Progenitor cell of endocrine pancreas (in vitro differentiated cells): ENCODE results near the gene BCDIN3D. TPM values are rescaled to one million over a fixed set of nuclear protein-coding genes. Genes with fewer than 3 reads are reported as not detected.
A peak's percentile ranks its signal among the peaks of the same experiment; 100 is the strongest.

Experiments
- DNase-seq: peaks from one replicate; pipeline ENCODE4 v3.0.0; 2021; ENCODE audit warnings: low spot score; ENCODE audit not compliant: unreplicated experiment
- H3K27ac Mint-ChIP-seq: 2 replicates; pipeline ENCODE4 v1.8.0; 2021; ENCODE audit warnings: mild to moderate bottlenecking, moderate library complexity, mixed read lengths
- H3K27me3 Mint-ChIP-seq: 2 replicates; pipeline ENCODE4 v1.8.0; 2021; ENCODE audit warnings: mixed read lengths
- H3K36me3 Mint-ChIP-seq: 2 replicates; pipeline ENCODE4 v1.8.0; 2022; ENCODE audit warnings: mixed read lengths; ENCODE audit not compliant: insufficient read depth
- H3K4me1 Mint-ChIP-seq: 2 replicates; pipeline ENCODE4 v1.8.0; 2021; ENCODE audit warnings: low read depth, mixed read lengths
- H3K4me3 Mint-ChIP-seq: 2 replicates; pipeline ENCODE4 v1.8.0; 2021; ENCODE audit warnings: low read depth, mild to moderate bottlenecking, moderate library complexity, mixed read lengths
- H3K9me3 Mint-ChIP-seq: 2 replicates; pipeline ENCODE4 v1.8.0; 2021; ENCODE audit warnings: low read depth, mixed read lengths
- total RNA-seq: library from RNA; stranded (reverse); gene quantifications from 2 replicates; pipeline ENCODE4 v1.2.1, GENCODE V29; 2021
- TF ChIP-seq, protein P1 (sequence below): fragments of 200-600 bp; sonication (generic); IDR thresholded peaks from one replicate; pipeline ENCODE4 v1.5.0; 2021; ENCODE audit warnings: antibody characterized with exemption, mild to moderate bottlenecking; ENCODE audit not compliant: unreplicated experiment

Gene BCDIN3D
- total RNA-seq, 1 donor from 2014 or later: 7.3 TPM

DNA sequence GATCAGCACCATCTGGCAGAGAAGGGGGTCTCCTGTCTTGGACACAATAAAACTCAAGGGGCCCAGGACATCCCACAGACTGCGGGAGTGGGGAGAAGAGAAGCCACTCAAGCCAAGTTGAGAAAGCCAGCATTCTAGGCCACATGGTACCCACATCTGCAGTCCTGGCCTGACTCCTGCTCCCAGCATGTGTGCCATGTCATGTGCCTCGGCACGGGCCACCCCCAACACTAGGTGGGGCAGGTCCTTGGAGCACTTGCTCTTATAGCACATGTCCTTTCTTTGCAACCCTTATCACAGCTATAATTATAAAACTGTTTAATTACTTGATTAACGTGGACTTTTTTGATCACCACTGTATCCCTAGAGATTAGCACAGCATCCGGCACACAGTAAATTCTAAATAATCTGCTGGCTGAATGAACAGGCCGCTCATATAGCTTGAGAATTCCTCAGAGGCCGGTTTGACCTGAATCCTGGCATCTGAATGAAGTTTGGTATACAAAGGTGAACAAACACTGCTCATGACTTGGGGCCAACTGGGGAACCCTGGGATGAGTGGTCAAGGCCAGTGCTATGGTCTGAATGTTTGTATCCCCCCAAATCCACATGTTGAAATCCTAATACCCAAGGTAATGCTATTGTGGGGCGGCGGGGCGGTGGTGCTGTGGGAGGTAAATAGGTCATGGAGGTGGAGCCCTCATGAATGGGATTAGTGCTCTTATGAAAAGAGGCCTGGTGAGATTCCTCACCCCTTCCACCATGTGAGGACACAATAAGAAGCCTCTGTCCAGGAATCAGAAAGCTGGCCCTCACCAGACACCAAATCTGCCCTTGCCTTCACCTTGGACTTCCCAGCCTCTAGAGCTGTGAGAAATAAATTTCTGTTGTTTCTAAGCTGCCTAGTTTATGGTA lies 21.3 kb downstream of the BCDIN3D start:
- DNase-seq: no peak
- Mint-ChIP-seq H3K27ac (no peak overlapping the region), H3K4me3 (no peak overlapping the region), H3K27me3 (no peaks in the 10 kb centered on the region), H3K4me1 (peaks cover 2% of the 10 kb centered on the region), H3K9me3 (no peaks in the 10 kb centered on the region), H3K36me3 (peaks cover 8% of the 10 kb centered on the region)
- TF ChIP-seq, protein P1, sequence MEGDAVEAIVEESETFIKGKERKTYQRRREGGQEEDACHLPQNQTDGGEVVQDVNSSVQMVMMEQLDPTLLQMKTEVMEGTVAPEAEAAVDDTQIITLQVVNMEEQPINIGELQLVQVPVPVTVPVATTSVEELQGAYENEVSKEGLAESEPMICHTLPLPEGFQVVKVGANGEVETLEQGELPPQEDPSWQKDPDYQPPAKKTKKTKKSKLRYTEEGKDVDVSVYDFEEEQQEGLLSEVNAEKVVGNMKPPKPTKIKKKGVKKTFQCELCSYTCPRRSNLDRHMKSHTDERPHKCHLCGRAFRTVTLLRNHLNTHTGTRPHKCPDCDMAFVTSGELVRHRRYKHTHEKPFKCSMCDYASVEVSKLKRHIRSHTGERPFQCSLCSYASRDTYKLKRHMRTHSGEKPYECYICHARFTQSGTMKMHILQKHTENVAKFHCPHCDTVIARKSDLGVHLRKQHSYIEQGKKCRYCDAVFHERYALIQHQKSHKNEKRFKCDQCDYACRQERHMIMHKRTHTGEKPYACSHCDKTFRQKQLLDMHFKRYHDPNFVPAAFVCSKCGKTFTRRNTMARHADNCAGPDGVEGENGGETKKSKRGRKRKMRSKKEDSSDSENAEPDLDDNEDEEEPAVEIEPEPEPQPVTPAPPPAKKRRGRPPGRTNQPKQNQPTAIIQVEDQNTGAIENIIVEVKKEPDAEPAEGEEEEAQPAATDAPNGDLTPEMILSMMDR: no peak

GRCh38 chr12:49819786-49820185 lies 23.1 kb downstream of the BCDIN3D start:
- Mint-ChIP-seq H3K27me3 (no peaks in the 10 kb centered on the region), H3K4me3 (no peak overlapping the region), H3K4me1 (no peaks in the 10 kb centered on the region), H3K27ac (no peak overlapping the region), H3K36me3 (peaks cover 8% of the 10 kb centered on the region), H3K9me3 (no peaks in the 10 kb centered on the region)
- TF ChIP-seq, protein P1: no peak
- DNase-seq: no peak

- Mint-ChIP-seq H3K4me1 (no peaks in the 10 kb centered on the region), H3K27ac (no peak overlapping the region), H3K9me3 (no peaks in the 10 kb centered on the region), H3K4me3 (no peak overlapping the region), H3K27me3 (no peaks in the 10 kb centered on the region), H3K36me3 (peaks cover 8% of the 10 kb centered on the region)
- no peak for DNase-seq
- TF ChIP-seq, protein P1: no peak
Observed at GRCh38 chr12:49818241-49818895, 24.5 kb downstream of the BCDIN3D start.

- Mint-ChIP-seq H3K36me3 (peaks cover 5% of the 10 kb centered on the region), H3K27me3 (no peaks in the 10 kb centered on the region), H3K4me3 (no peak overlapping the region), H3K27ac (no peak overlapping the region), H3K4me1 (peaks cover 8% of the 10 kb centered on the region), H3K9me3 (no peaks in the 10 kb centered on the region)
- TF ChIP-seq, protein P1: no peak
- no peak for DNase-seq
Observed at GRCh38 chr12:49813131-49813530, 29.8 kb downstream of the BCDIN3D start.

DNA sequence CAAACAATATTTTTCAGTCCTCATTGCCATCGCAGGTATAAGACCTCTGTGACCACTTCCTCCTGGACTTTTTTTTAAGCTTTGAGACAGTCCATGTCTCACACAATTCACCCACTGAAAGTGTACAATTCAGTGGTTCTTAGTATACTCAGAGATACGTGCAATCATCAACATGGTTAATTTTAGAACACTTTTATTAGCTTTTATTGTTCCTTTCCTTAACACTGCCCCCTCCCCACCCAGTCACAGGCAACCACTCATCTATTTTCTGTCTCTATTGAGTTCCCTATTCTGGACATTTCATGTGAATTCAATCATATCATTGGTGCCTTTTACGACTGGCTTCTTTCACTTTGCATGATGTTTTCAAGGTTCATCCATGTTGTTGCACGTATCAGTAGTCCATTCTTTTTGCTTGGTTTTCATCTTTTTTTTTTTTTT lies 30.9 kb downstream of the BCDIN3D start:
- H3K27ac Mint-ChIP-seq: peak overlapping the region; percentile 43
- H3K4me1 Mint-ChIP-seq: peaks cover 8% of the 10 kb centered on the region
- no peaks in the 10 kb centered on the region for H3K9me3 Mint-ChIP-seq
- H3K27me3 Mint-ChIP-seq: no peaks in the 10 kb centered on the region
- H3K4me3 Mint-ChIP-seq: no peak overlapping the region
- TF ChIP-seq, protein P1: no peak
- peaks cover 3% of the 10 kb centered on the region for H3K36me3 Mint-ChIP-seq
- no peak for DNase-seq
